H9 (cell line): ENCODE results near the gene GVQW3. TPM values are rescaled to one million over a fixed set of nuclear protein-coding genes. Genes with fewer than 3 reads are reported as not detected.

Source experiments
- DNase-seq: peaks from one replicate; pipeline ENCODE4 v3.0.0-alpha.2; 2017
- H2AFZ ChIP-seq: one replicate; pipeline ENCODE4 v1.6.1; 2013; ENCODE audit warnings: mild to moderate bottlenecking, low read length, control low read depth, moderate library complexity
- H2AK5ac ChIP-seq: 2 replicates; pipeline ENCODE4 v1.6.1; 2013; ENCODE audit warnings: low read length, control low read depth, mixed read lengths; ENCODE audit not compliant: insufficient read length
- H2BK120ac ChIP-seq: one replicate; pipeline ENCODE4 v1.6.1; 2013; ENCODE audit warnings: low read depth, mild to moderate bottlenecking, low read length, control low read depth, inconsistent platforms; ENCODE audit not compliant: poor library complexity, severe bottlenecking
- H2BK12ac ChIP-seq: 2 replicates; pipeline ENCODE4 v1.6.1; 2013; ENCODE audit warnings: low read length, control low read depth, mixed read lengths, low read depth; ENCODE audit not compliant: insufficient read length
- H2BK15ac ChIP-seq: 2 replicates; pipeline ENCODE4 v1.6.1; 2013; ENCODE audit warnings: low read depth, low read length, control low read depth
- H2BK20ac ChIP-seq: one replicate; pipeline ENCODE4 v1.6.1; 2013; ENCODE audit warnings: low read depth, mild to moderate bottlenecking, low read length, control low read depth, inconsistent platforms; ENCODE audit not compliant: poor library complexity, severe bottlenecking
- H2BK5ac ChIP-seq: 2 replicates; pipeline ENCODE4 v1.6.1; 2013; ENCODE audit warnings: low read length, control low read depth, mixed read lengths; ENCODE audit not compliant: insufficient read length
- H3K14ac ChIP-seq: 2 replicates; pipeline ENCODE4 v1.6.1; 2013; ENCODE audit warnings: low read length, control low read depth; ENCODE audit not compliant: insufficient read depth
- H3K18ac ChIP-seq: 2 replicates; pipeline ENCODE4 v1.6.1; 2013; ENCODE audit warnings: low read depth, mild to moderate bottlenecking, mixed read lengths, low read length, control low read depth; ENCODE audit not compliant: insufficient read length
- H3K23ac ChIP-seq: 2 replicates; pipeline ENCODE4 v1.6.1; 2013; ENCODE audit warnings: low read length, control low read depth, mixed read lengths, low read depth; ENCODE audit not compliant: insufficient read length
- H3K23me2 ChIP-seq: 2 replicates; pipeline ENCODE4 v1.6.1; 2013; ENCODE audit warnings: low read depth, mild to moderate bottlenecking, mixed read lengths, low read length, control low read depth; ENCODE audit not compliant: insufficient read length, poor library complexity, severe bottlenecking
- H3K27ac ChIP-seq: 2 replicates; pipeline ENCODE4 v1.5.1; 2013; ENCODE audit warnings: low read length, control low read depth, mixed read lengths, low read depth; ENCODE audit not compliant: insufficient read length
- H3K27me3 ChIP-seq: 2 replicates; pipeline ENCODE4 v1.6.1; 2013; ENCODE audit warnings: low read length, control low read depth, inconsistent platforms; ENCODE audit not compliant: insufficient read depth
- H3K4ac ChIP-seq: 2 replicates; pipeline ENCODE4 v1.6.1; 2013; ENCODE audit warnings: low read depth, mild to moderate bottlenecking, control low read depth, inconsistent platforms, low read length, moderate library complexity
- H3K4me1 ChIP-seq: 2 replicates; pipeline ENCODE4 v1.6.1; 2013; ENCODE audit warnings: low read length, control low read depth, inconsistent platforms; ENCODE audit not compliant: insufficient read depth
- H3K4me2 ChIP-seq: 2 replicates; pipeline ENCODE4 v1.6.1; 2013; ENCODE audit warnings: low read length, control low read depth, mixed read lengths; ENCODE audit not compliant: insufficient read length, insufficient read depth
- H3K56ac ChIP-seq: 2 replicates; pipeline ENCODE4 v1.6.1; 2013; ENCODE audit warnings: low read depth, mild to moderate bottlenecking, mixed read lengths, low read length, control low read depth; ENCODE audit not compliant: insufficient read length
- H3K79me1 ChIP-seq: 2 replicates; pipeline ENCODE4 v1.6.1; 2013; ENCODE audit warnings: low read depth, mild to moderate bottlenecking, moderate library complexity, low read length, control low read depth, inconsistent platforms; ENCODE audit not compliant: insufficient read depth, poor library complexity, severe bottlenecking
- H3K79me2 ChIP-seq: 2 replicates; pipeline ENCODE4 v1.6.1; 2013; ENCODE audit warnings: low read length, control low read depth, inconsistent platforms; ENCODE audit not compliant: insufficient read depth
- H3K9ac ChIP-seq: 2 replicates; pipeline ENCODE4 v1.6.1; 2013; ENCODE audit warnings: low read length, control low read depth, mixed read lengths; ENCODE audit not compliant: insufficient read length; ENCODE audit errors: extremely low read depth
- H3K9me3 ChIP-seq: one replicate; pipeline ENCODE4 v1.6.1; 2013; ENCODE audit warnings: low read depth, low read length, inconsistent platforms; ENCODE audit not compliant: control insufficient read depth
- H3T11ph ChIP-seq: one replicate; pipeline ENCODE4 v1.6.1; 2013; ENCODE audit warnings: mild to moderate bottlenecking, low read length, control low read depth, inconsistent platforms
- H4K20me1 ChIP-seq: one replicate; pipeline ENCODE4 v1.6.1; 2013; ENCODE audit not compliant: control insufficient read depth, insufficient read length, insufficient read depth
- H4K5ac ChIP-seq: 2 replicates; pipeline ENCODE4 v1.6.1; 2013; ENCODE audit warnings: low read depth, mild to moderate bottlenecking, mixed read lengths, low read length, control low read depth; ENCODE audit not compliant: insufficient read length
- H4K8ac ChIP-seq: replicated peaks from 2 replicates; pipeline ENCODE4 v1.6.1; 2013; ENCODE audit warnings: low read length, control low read depth, mixed read lengths, low read depth; ENCODE audit not compliant: insufficient read length
- H4K91ac ChIP-seq: 2 replicates; pipeline ENCODE4 v1.6.1; 2013; ENCODE audit warnings: low read depth, mild to moderate bottlenecking, moderate library complexity, mixed read lengths, low read length, control low read depth; ENCODE audit not compliant: insufficient read length
- H3K27ac Mint-ChIP-seq, 3 experiments: 2 replicates in 2 of 3; 3 replicates in 1 of 3; pipeline ENCODE4 v1.8.0; 2020 to 2021; ENCODE audit warnings: mixed read lengths in 3 of 3, mild to moderate bottlenecking in 1 of 3, moderate library complexity in 1 of 3
- H3K27me3 Mint-ChIP-seq: 2 replicates; pipeline ENCODE4 v1.8.0; 2021; ENCODE audit warnings: low read depth, mild to moderate bottlenecking, moderate library complexity, mixed read lengths
- H3K36me3 Mint-ChIP-seq, 3 experiments: 2 replicates in 2 of 3; 3 replicates in 1 of 3; pipeline ENCODE4 v1.8.0; 2020 to 2021; ENCODE audit warnings: low read depth in 3 of 3, mixed read lengths in 3 of 3; ENCODE audit not compliant: insufficient read depth in 1 of 3
- H3K4me1 Mint-ChIP-seq, 2 experiments: 2 replicates each; pipeline ENCODE4 v1.8.0; 2020; ENCODE audit warnings: mixed read lengths in 2 of 2
- H3K4me3 Mint-ChIP-seq, 2 experiments: 2 replicates in 1 of 2; 3 replicates in 1 of 2; pipeline ENCODE4 v1.8.0; 2020 to 2021; ENCODE audit warnings: mild to moderate bottlenecking in 2 of 2, mixed read lengths in 2 of 2, moderate library complexity in 1 of 2
- H3K9me3 Mint-ChIP-seq, 2 experiments: 2 replicates in 1 of 2; 3 replicates in 1 of 2; pipeline ENCODE4 v1.8.0; 2020; ENCODE audit warnings: mild to moderate bottlenecking in 2 of 2, mixed read lengths in 2 of 2, moderate library complexity in 1 of 2
- CTCF ChIP-seq: fragments of 200-600 bp; sonication (generic); conservative IDR thresholded peaks from 3 replicates; pipeline ENCODE4 v1.8.0; 2021; ENCODE audit warnings: antibody characterized with exemption, mild to moderate bottlenecking
- WGBS: extraction: QIAGEN DNeasy Blood & Tissue Kit; methylation state at CpG from one replicate; pipeline ENCODE4 v1.1.7; 2013; ENCODE audit warnings: missing lambda C conversion rate, low lambda C conversion rate, mixed read lengths; ENCODE audit not compliant: insufficient read length; ENCODE audit errors: extremely low coverage; 5-methylcytosine and 5-hydroxymethylcytosine counted together
- total RNA-seq: library from RNA; stranded (reverse); gene quantifications from 2 replicates; pipeline ENCODE4 v1.2.1, GENCODE V29; 2021

GVQW3 gene
- total RNA-seq, 1 experiment from 2014 or later, result 4.5 TPM

GRCh38 chr11:76444384-76445120 is 63.4 kb downstream of the GVQW3 start, which contains the start of gene EMSY:
Gene EMSY (plus strand): TSS chr11:76445018. CDS start chr11:76446939, 1,921 bp downstream.
- H3K27me3 ChIP-seq, result no peaks in the 10 kb centered on the region
- H3T11ph ChIP-seq, result peak within 1 kb of the TSS; percentile 61
- 0 out of 2 replicates have a peak within 1 kb of the TSS, but pooled peaks have one; percentile 19 for H2BK15ac ChIP-seq
- H3K9me3 ChIP-seq, result no peaks in the 10 kb centered on the region
- H3K23me2 ChIP-seq, result peaks cover 7% of the 10 kb centered on the region
- Mint-ChIP-seq H3K36me3 (peaks cover 5 to 33% (median 9%) of the 10 kb centered on the region in 3 experiments; a peak in 5 of 7 replicates), H3K4me3 (peak within 1 kb of the TSS; percentile 94 to 99), H3K9me3 (no peaks in the 10 kb centered on the region), H3K4me1 (peaks cover 42 to 44% of the 10 kb centered on the region in 2 experiments), H3K27me3 (no peaks in the 10 kb centered on the region), H3K27ac (peak within 1 kb of the TSS; percentile 99 to 100 (median 99))
- H2AFZ ChIP-seq, result no peak within 1 kb of the TSS
- H3K4me1 ChIP-seq, result peaks cover 5% of the 10 kb centered on the region; the same call in 1 of the 2 replicates
- H3K18ac ChIP-seq, result peak within 1 kb of the TSS; percentile 93
- H3K14ac ChIP-seq, result peak within 1 kb of the TSS; percentile 90
- peak within 1 kb of the TSS; percentile 85 for H3K56ac ChIP-seq
- DNase-seq, result peak; percentile 98
- no CpG with 5 or more reads among the region's 53 CpGs for WGBS
- no peak within 1 kb of the TSS for H2BK120ac ChIP-seq
- no peaks in the 10 kb centered on the region for H3K79me1 ChIP-seq
- H3K79me2 ChIP-seq, result peaks cover 11% of the 10 kb centered on the region; the same call in 1 of the 2 replicates
- peak within 1 kb of the TSS; percentile 25 for H4K8ac ChIP-seq
- peak within 1 kb of the TSS; percentile 58 for H3K4me2 ChIP-seq
- peak within 1 kb of the TSS; percentile 98 for H3K9ac ChIP-seq
- H3K27ac ChIP-seq, result peak within 1 kb of the TSS; percentile 78
- H2AK5ac ChIP-seq, result no peak within 1 kb of the TSS
- no peak within 1 kb of the TSS for H2BK12ac ChIP-seq
- peak within 1 kb of the TSS; percentile 24 for H2BK5ac ChIP-seq
- H2BK20ac ChIP-seq, result no peak within 1 kb of the TSS
- peak within 1 kb of the TSS; percentile 8 for H3K23ac ChIP-seq
- TF ChIP-seq CTCF, result no peak
- peak within 1 kb of the TSS; percentile 54 for H4K91ac ChIP-seq
- peak within 1 kb of the TSS; percentile 23; the same call in 1 of the 2 replicates for H3K4ac ChIP-seq
- peak within 1 kb of the TSS; percentile 86 for H4K5ac ChIP-seq
- H4K20me1 ChIP-seq, result no peaks in the 10 kb centered on the region
